ENCODE measurements around the gene NAGS.

The NAGS gene

GRCh38 chr17:44005527-44006271 lies 1.3 kb downstream of the NAGS start:
- H3K23ac ChIP-seq (ENCODE audit: low read depth, low read length, poor library complexity), result peak overlapping the region; percentile 86
- peak overlapping the region; percentile 74 for H2BK120ac ChIP-seq (ENCODE audit: low read depth, low read length)
- H2BK15ac ChIP-seq (ENCODE audit: low read length), result peak overlapping the region; percentile 98
- H2AFZ ChIP-seq (ENCODE audit: low read length), result peak overlapping the region; percentile 94
- H3K36me3 ChIP-seq (replicated peaks in 1 of 2; ENCODE audit: control insufficient read depth in 2 of 2, insufficient read depth in 2 of 2, low read length in 2 of 2), result peaks cover 0 to 1% of the 10 kb centered on the region in 2 donors
- peak overlapping the region; percentile 99 for H3K4me2 ChIP-seq (ENCODE audit: insufficient read depth, low read length, poor library complexity, severe bottlenecking)
- peak overlapping the region; percentile 89 for H3K9ac ChIP-seq (ENCODE audit: low read depth, low read length, poor library complexity)
- H4K8ac ChIP-seq (ENCODE audit: low read depth, low read length), result no peak overlapping the region
- H4K91ac ChIP-seq (ENCODE audit: low read depth, low read length, poor library complexity), result no peak overlapping the region
- peaks cover 21 to 60% (median 45%) of the 10 kb centered on the region in 3 experiments for H3K27me3 ChIP-seq (ENCODE audit: control insufficient read depth in 3 of 3, insufficient read depth in 3 of 3, low read depth in 1 of 3, low read length in 3 of 3)
- H3K27ac ChIP-seq (replicated peaks; ENCODE audit: low read length), result no peak overlapping the region
- H3K9me3 ChIP-seq (replicated peaks in 1 of 2; ENCODE audit: control insufficient read depth in 2 of 2, insufficient read depth in 1 of 2, low read depth in 1 of 2, low read length in 2 of 2), result peaks cover 0 to 2% of the 10 kb centered on the region in 2 donors
- peak overlapping the region; percentile 65 to 84 for H3K4me3 ChIP-seq (ENCODE audit: low read length in 2 of 2)
- no CpG with 5 or more reads among the region's 59 CpGs for WGBS, 2 donors (ENCODE audit: extremely low coverage in 2 of 2, insufficient read length in 2 of 2, insufficient replicate concordance in 1 of 2)
- H3K79me1 ChIP-seq (ENCODE audit: low read depth, low read length), result peaks cover 5% of the 10 kb centered on the region
- no peak overlapping the region for H3K14ac ChIP-seq (ENCODE audit: low read length)
- peaks cover 19 to 20% of the 10 kb centered on the region in 2 donors for H3K4me1 ChIP-seq (ENCODE audit: control insufficient read depth in 2 of 2, insufficient read depth in 1 of 2, low read depth in 1 of 2, low read length in 2 of 2)
- H3K4ac ChIP-seq (ENCODE audit: low read length), result no peak overlapping the region
- H3K18ac ChIP-seq (ENCODE audit: low read length), result peak overlapping the region; percentile 97
- peak overlapping the region; percentile 19 for H2BK5ac ChIP-seq (ENCODE audit: low read length)
- H2BK12ac ChIP-seq (ENCODE audit: low read length), result no peak overlapping the region
- DNase-seq (ENCODE audit: low spot score), result no peak
- H2AK5ac ChIP-seq (ENCODE audit: low read depth, low read length), result peak overlapping the region; percentile 94

GRCh38 chr17:44006272-44006597 lies 1.8 kb downstream of the NAGS start:
- DNase-seq (ENCODE audit: low spot score), result no peak
- peak overlapping the region; percentile 94 for H2AFZ ChIP-seq (ENCODE audit: low read length)
- no peak overlapping the region for H3K27ac ChIP-seq (replicated peaks; ENCODE audit: low read length)
- no peak overlapping the region for H3K4ac ChIP-seq (ENCODE audit: low read length)
- H2BK5ac ChIP-seq (ENCODE audit: low read length), result peak overlapping the region; percentile 19
- H3K36me3 ChIP-seq (replicated peaks in 1 of 2; ENCODE audit: control insufficient read depth in 2 of 2, insufficient read depth in 2 of 2, low read length in 2 of 2), result peaks cover 1 to 3% of the 10 kb centered on the region in 2 donors
- peak overlapping the region; percentile 98 for H2BK15ac ChIP-seq (ENCODE audit: low read length)
- peaks cover 0 to 2% of the 10 kb centered on the region in 2 donors for H3K9me3 ChIP-seq (replicated peaks in 1 of 2; ENCODE audit: control insufficient read depth in 2 of 2, insufficient read depth in 1 of 2, low read depth in 1 of 2, low read length in 2 of 2)
- H3K9ac ChIP-seq (ENCODE audit: low read depth, low read length, poor library complexity), result peak overlapping the region; percentile 89
- H3K18ac ChIP-seq (ENCODE audit: low read length), result peak overlapping the region; percentile 97
- H4K8ac ChIP-seq (ENCODE audit: low read depth, low read length), result no peak overlapping the region
- H3K79me1 ChIP-seq (ENCODE audit: low read depth, low read length), result peaks cover 5% of the 10 kb centered on the region
- H3K4me2 ChIP-seq (ENCODE audit: insufficient read depth, low read length, poor library complexity, severe bottlenecking), result peak overlapping the region; percentile 99
- H2BK120ac ChIP-seq (ENCODE audit: low read depth, low read length), result peak overlapping the region; percentile 74
- H3K14ac ChIP-seq (ENCODE audit: low read length), result no peak overlapping the region
- no CpG with 5 or more reads among the region's 21 CpGs for WGBS, 2 donors (ENCODE audit: extremely low coverage in 2 of 2, insufficient read length in 2 of 2, insufficient replicate concordance in 1 of 2)
- H3K23ac ChIP-seq (ENCODE audit: low read depth, low read length, poor library complexity), result peak overlapping the region; percentile 90
- no peak overlapping the region for H4K91ac ChIP-seq (ENCODE audit: low read depth, low read length, poor library complexity)
- H3K4me1 ChIP-seq (ENCODE audit: control insufficient read depth in 2 of 2, insufficient read depth in 1 of 2, low read depth in 1 of 2, low read length in 2 of 2), result peaks cover 19 to 20% of the 10 kb centered on the region in 2 donors
- H2BK12ac ChIP-seq (ENCODE audit: low read length), result no peak overlapping the region
- H3K4me3 ChIP-seq (ENCODE audit: low read length in 2 of 2), result peak overlapping the region; percentile 65 to 84
- peak overlapping the region; percentile 94 for H2AK5ac ChIP-seq (ENCODE audit: low read depth, low read length)
- peaks cover 21 to 55% (median 45%) of the 10 kb centered on the region in 3 experiments for H3K27me3 ChIP-seq (ENCODE audit: control insufficient read depth in 3 of 3, insufficient read depth in 3 of 3, low read depth in 1 of 3, low read length in 3 of 3)

GRCh38 chr17:44006598-44007345 lies 2.4 kb downstream of the NAGS start:
- Histone ChIP-seq H2AFZ (ENCODE audit: low read length) (peak overlapping the region; percentile 94), H3K18ac (ENCODE audit: low read length) (peak overlapping the region; percentile 97), H3K4me3 (ENCODE audit: low read length in 2 of 2) (peak overlapping the region; percentile 65 to 88), H4K8ac (ENCODE audit: low read depth, low read length) (no peak overlapping the region), H2BK12ac (ENCODE audit: low read length) (peak overlapping the region; percentile 4), H3K4me1 (ENCODE audit: control insufficient read depth in 2 of 2, insufficient read depth in 1 of 2, low read depth in 1 of 2, low read length in 2 of 2) (peaks cover 19 to 20% of the 10 kb centered on the region in 2 donors), H4K91ac (ENCODE audit: low read depth, low read length, poor library complexity) (no peak overlapping the region), H2BK120ac (ENCODE audit: low read depth, low read length) (peak overlapping the region; percentile 74), H3K4ac (ENCODE audit: low read length) (no peak overlapping the region), H3K27ac (replicated peaks; ENCODE audit: low read length) (peak overlapping the region; percentile 19), H3K36me3 (replicated peaks in 1 of 2; ENCODE audit: control insufficient read depth in 2 of 2, insufficient read depth in 2 of 2, low read length in 2 of 2) (peaks cover 2 to 8% of the 10 kb centered on the region in 2 donors), H3K4me2 (ENCODE audit: insufficient read depth, low read length, poor library complexity, severe bottlenecking) (peak overlapping the region; percentile 99), H3K9ac (ENCODE audit: low read depth, low read length, poor library complexity) (peak overlapping the region; percentile 89), H3K79me1 (ENCODE audit: low read depth, low read length) (peaks cover 5% of the 10 kb centered on the region), H2BK5ac (ENCODE audit: low read length) (peak overlapping the region; percentile 19), H3K14ac (ENCODE audit: low read length) (no peak overlapping the region), H3K9me3 (replicated peaks in 1 of 2; ENCODE audit: control insufficient read depth in 2 of 2, insufficient read depth in 1 of 2, low read depth in 1 of 2, low read length in 2 of 2) (peaks cover 0 to 2% of the 10 kb centered on the region in 2 donors), H3K23ac (ENCODE audit: low read depth, low read length, poor library complexity) (peak overlapping the region; percentile 90), H3K27me3 (ENCODE audit: control insufficient read depth in 3 of 3, insufficient read depth in 3 of 3, low read depth in 1 of 3, low read length in 3 of 3) (peaks cover 21 to 49% (median 45%) of the 10 kb centered on the region in 3 experiments), H2BK15ac (ENCODE audit: low read length) (peak overlapping the region; percentile 98), H2AK5ac (ENCODE audit: low read depth, low read length) (peak overlapping the region; percentile 94)
- WGBS, 2 donors (ENCODE audit: extremely low coverage in 2 of 2, insufficient read length in 2 of 2, insufficient replicate concordance in 1 of 2), result no CpG with 5 or more reads among the region's 40 CpGs
- peak; percentile 98 for DNase-seq (ENCODE audit: low spot score)

Measured in neuronal stem cell (in vitro differentiated cells).